HG03064 (cell line): ENCODE measurements around the gene PTPRS.

ENCODE experiments used
- ATAC-seq: cut with Tn5 transposase; IDR thresholded peaks from one replicate; pipeline ENCODE4 v1.9.1; 2021; ENCODE audit warnings: low read depth; ENCODE audit not compliant: unreplicated experiment

PTPRS gene

GRCh38 chr19:5312058-5312457, 28.6 kb downstream of the PTPRS start:
- ATAC-seq, result no peak

GRCh38 chr19:5309438-5310204, 31.0 kb downstream of the PTPRS start:
- no peak for ATAC-seq

GRCh38 chr19:5308451-5309437, 31.9 kb downstream of the PTPRS start:
- ATAC-seq, result no peak

- no peak for ATAC-seq
Measured at GRCh38 chr19:5307655-5308054, 33.0 kb downstream of the PTPRS start.

- no peak for ATAC-seq
Measured at GRCh38 chr19:5305163-5305562, 35.4 kb downstream of the PTPRS start.

- no peak for ATAC-seq
Measured at GRCh38 chr19:5304486-5304885, 36.1 kb downstream of the PTPRS start.

GRCh38 chr19:5303208-5303607, 37.4 kb downstream of the PTPRS start:
- no peak for ATAC-seq

GRCh38 chr19:5302396-5302795, 38.2 kb downstream of the PTPRS start:
- ATAC-seq, result no peak

- ATAC-seq, result no peak
Measured at GRCh38 chr19:5299137-5299536, 41.5 kb downstream of the PTPRS start.

GRCh38 chr19:5298471-5298901, 42.1 kb downstream of the PTPRS start:
- no peak for ATAC-seq

- no peak for ATAC-seq
Measured at GRCh38 chr19:5297272-5297669, 43.3 kb downstream of the PTPRS start.

- ATAC-seq, result no peak
Measured at GRCh38 chr19:5296457-5297271, 43.9 kb downstream of the PTPRS start.

- ATAC-seq, result no peak
Measured at GRCh38 chr19:5296021-5296420, 44.6 kb downstream of the PTPRS start.

- ATAC-seq, result no peak
Measured at GRCh38 chr19:5294403-5295160, 46.0 kb downstream of the PTPRS start.

- ATAC-seq, result no peak
Measured at GRCh38 chr19:5293612-5294378, 46.8 kb downstream of the PTPRS start.

GRCh38 chr19:5292822-5293611, 47.6 kb downstream of the PTPRS start:
- ATAC-seq, result no peak

- no peak for ATAC-seq
Measured at GRCh38 chr19:5292453-5292821, 48.2 kb downstream of the PTPRS start.

GRCh38 chr19:5291588-5292193, 48.9 kb downstream of the PTPRS start:
- no peak for ATAC-seq
